Thoracic aorta (tissue), 2 donors: ENCODE data around the gene MOCS1. TPM values are rescaled to one million over a fixed set of nuclear protein-coding genes. Genes with fewer than 3 reads are reported as not detected.
"Not testable (repeated sequence)": the region's sequence is repeated elsewhere in the genome, so short reads cannot be mapped to it uniquely, and the experiment has no call there.

Experiments
- ATAC-seq: fragments of 150-250 bp; one replicate; pipeline ENCODE4 v1.8.0; 2017; ENCODE audit warnings: low read depth; ENCODE audit not compliant: insufficient number of reproducible peaks, low FRiP score
- DNase-seq: peaks from one replicate; pipeline ENCODE4 v3.0.0-alpha.2; 2020; ENCODE audit warnings: low spot score
- H3K27ac ChIP-seq, 2 donors: fragments of 200-600 bp; sonication (generic); 1 replicate in 1 of 2; 2 replicates in 1 of 2; pipeline ENCODE4 v1.5.1; 2016; ENCODE audit warnings: mild to moderate bottlenecking in 2 of 2, moderate library complexity in 2 of 2
- H3K27me3 ChIP-seq: fragments of 200-600 bp; sonication (generic); replicated peaks from 2 replicates; pipeline ENCODE4 v1.6.0; 2016; ENCODE audit warnings: mild to moderate bottlenecking; ENCODE audit not compliant: insufficient read depth
- H3K36me3 ChIP-seq: fragments of 200-600 bp; sonication (generic); one replicate; pipeline ENCODE4 v1.5.1; 2016
- H3K4me1 ChIP-seq, 2 donors: fragments of 200-600 bp; sonication (generic); 1 replicate in 1 of 2; 2 replicates in 1 of 2; pipeline versions ENCODE4 v1.5.1 to v1.6.0; 2016; ENCODE audit warnings: low read depth in 2 of 2, mild to moderate bottlenecking in 1 of 2; ENCODE audit not compliant: control insufficient read depth in 1 of 2
- H3K4me3 ChIP-seq: fragments of 200-600 bp; sonication (generic); 2 replicates; pipeline ENCODE4 v1.5.1; 2016; ENCODE audit warnings: mild to moderate bottlenecking
- H3K9me3 ChIP-seq: fragments of 200-600 bp; sonication (generic); 2 replicates; pipeline ENCODE4 v1.5.1; 2016
- CTCF ChIP-seq: fragments of 200-600 bp; sonication (generic); IDR thresholded peaks from one replicate; pipeline ENCODE4 v1.5.1; 2019; ENCODE audit warnings: antibody characterized with exemption
- total RNA-seq, 2 donors: library from RNA; depleted of rRNA; stranded (reverse); fragments of >200 nt; gene quantifications; one replicate each; pipeline versions ENCODE4 v1.1.0 to v1.2.3, GENCODE V29; 2016

MOCS1 gene
- total RNA-seq, 2 donors from 2014 or later, result 29.1 to 44.9 TPM

DNA sequence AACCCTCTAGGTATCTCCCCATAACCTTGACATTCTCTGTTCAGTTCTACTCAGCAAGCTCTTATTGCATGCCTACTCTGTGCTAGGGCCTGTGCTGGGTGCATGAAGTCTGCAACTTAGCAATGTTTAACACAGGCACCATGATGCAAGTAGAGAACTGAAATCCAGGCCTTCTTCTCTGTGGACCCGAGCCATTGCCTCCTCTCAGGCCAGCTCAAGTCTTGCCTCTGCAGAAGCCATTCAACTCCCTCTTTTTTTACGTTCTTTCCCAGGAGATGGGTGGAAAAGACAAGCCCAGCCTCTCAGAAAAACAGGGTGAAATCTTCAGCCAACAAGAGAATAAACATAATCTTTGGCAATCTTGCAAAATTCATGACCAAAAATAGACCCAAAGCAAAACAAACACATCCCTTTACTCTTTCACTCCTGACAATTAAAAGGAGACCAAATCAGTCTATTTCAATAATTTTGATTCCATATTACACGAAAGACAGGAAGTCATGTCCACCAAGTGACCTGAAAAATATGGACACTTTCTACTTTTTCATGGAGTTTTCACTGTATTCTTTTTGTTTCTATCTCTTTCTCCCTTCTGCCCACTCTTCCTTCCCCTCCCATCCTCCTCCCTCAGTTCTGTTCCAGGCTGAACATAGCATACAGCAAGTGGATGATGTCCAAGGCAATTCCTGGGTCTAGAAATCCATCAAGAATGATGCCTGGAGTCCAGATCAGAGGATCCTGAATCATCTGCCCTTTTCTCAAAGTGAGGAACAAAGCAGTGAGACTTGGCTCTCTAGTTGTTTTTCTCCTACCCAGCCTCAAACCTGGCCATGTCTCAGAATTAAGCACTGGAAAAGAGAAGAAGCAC is 45.4 kb upstream of the MOCS1 start:
- peak overlapping the region in 1 of 2 donors; percentile 40 for H3K27ac ChIP-seq
- TF ChIP-seq CTCF, result no peak
- no peak for DNase-seq

GRCh38 chr6:39978240-39978639 is 44.0 kb upstream of the MOCS1 start:
- no peak for TF ChIP-seq CTCF

More for the DNA sequence above, 45.4 kb upstream of the MOCS1 start:
- Histone ChIP-seq H3K4me3 (no peak overlapping the region), H3K9me3 (no peaks in the 10 kb centered on the region), H3K4me1 (peaks cover 15 to 35% of the 10 kb centered on the region in 2 donors), H3K27me3 (no peaks in the 10 kb centered on the region), H3K36me3 (no peaks in the 10 kb centered on the region)
- no peak for ATAC-seq

DNA sequence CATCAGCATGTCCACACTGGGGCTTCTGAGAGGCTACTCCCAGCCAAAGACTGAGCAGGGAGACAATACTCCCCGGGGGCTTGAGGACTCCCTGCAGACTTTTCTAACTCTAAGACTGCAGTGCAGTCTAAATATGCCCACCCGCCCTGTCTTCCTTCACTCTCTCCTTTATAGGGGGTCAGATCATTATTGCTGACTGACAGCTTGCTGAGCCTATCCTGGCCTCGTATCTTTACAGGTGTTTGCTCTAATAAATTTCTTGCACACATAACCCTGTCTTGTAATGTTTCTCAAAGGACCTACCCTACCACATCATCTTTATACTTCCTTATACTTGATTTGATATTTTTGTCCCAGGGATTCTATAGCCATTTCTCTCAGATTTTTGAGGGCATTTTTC is 39.4 kb upstream of the MOCS1 start:
- ATAC-seq, result no peak
- H3K4me3 ChIP-seq, result no peak overlapping the region
- no peaks in the 10 kb centered on the region for H3K36me3 ChIP-seq
- no peaks in the 10 kb centered on the region for H3K27me3 ChIP-seq
- no peak for TF ChIP-seq CTCF
- H3K27ac ChIP-seq, result no peak overlapping the region
- H3K4me1 ChIP-seq, result peaks cover 0 to 2% of the 10 kb centered on the region in 2 donors
- DNase-seq, result no peak
- no peaks in the 10 kb centered on the region for H3K9me3 ChIP-seq

More at GRCh38 chr6:39978240-39978639, 44.0 kb upstream of the MOCS1 start:
- H3K27ac ChIP-seq, result no peak overlapping the region
- H3K9me3 ChIP-seq, result no peaks in the 10 kb centered on the region
- DNase-seq (no peak), ATAC-seq (no peak)
- no peaks in the 10 kb centered on the region for H3K27me3 ChIP-seq
- H3K4me3 ChIP-seq, result no peak overlapping the region
- H3K4me1 ChIP-seq, result peaks cover 15 to 35% of the 10 kb centered on the region in 2 donors
- H3K36me3 ChIP-seq, result no peaks in the 10 kb centered on the region

DNA sequence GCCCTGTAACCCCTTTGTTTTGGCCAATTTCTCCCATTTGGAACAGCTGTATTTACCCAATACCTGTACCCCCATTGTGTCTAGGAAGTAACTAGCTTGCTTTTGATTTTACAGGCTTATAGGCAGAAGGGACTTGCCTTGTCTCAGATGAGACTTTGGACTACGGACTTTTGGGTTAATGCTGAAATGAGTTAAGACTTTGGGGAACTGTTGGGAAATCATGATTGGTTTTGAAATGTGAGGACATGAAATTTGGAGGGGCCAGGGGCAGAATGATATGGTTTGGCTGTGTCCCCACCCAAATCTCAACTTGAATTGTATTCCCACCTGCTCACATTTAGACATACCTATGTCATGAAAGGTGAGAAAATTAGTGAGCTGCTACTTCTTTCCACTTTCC is 38.5 kb upstream of the MOCS1 start:
- H3K4me1 ChIP-seq, ATAC-seq, H3K27me3 ChIP-seq, H3K27ac ChIP-seq, H3K36me3 ChIP-seq, H3K4me3 ChIP-seq, DNase-seq, H3K9me3 ChIP-seq: not testable (repeated sequence)

DNA sequence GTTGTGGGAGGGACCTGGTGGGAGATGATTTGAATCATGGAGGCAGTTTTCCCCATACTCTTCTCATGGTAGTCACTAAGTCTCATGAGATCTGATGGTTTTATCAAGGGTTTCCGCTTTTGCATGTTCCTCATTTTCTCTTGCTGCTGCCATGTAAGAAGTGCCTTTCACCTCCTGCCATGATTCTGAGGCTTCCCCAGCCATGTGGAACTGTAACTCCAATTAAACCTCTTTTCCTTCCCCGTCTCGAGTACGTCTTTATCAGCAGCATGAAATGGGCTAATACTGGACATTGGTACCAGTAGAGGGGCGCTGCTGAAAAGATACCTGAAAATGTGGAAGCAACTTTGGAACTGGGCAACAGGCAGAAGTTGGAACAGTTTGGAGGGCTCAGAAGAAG is 36.9 kb upstream of the MOCS1 start:
- DNase-seq, H3K4me1 ChIP-seq, H3K27me3 ChIP-seq, H3K36me3 ChIP-seq, ATAC-seq, H3K9me3 ChIP-seq, H3K27ac ChIP-seq, H3K4me3 ChIP-seq: not testable (repeated sequence)

- H3K27me3 ChIP-seq, result no peaks in the 10 kb centered on the region
- no peak for ATAC-seq
- H3K4me1 ChIP-seq, result no peaks in the 10 kb centered on the region
- no peak for DNase-seq
- no peak for TF ChIP-seq CTCF
- H3K9me3 ChIP-seq, result no peaks in the 10 kb centered on the region
- no peak overlapping the region for H3K4me3 ChIP-seq
- no peak overlapping the region for H3K27ac ChIP-seq
- H3K36me3 ChIP-seq, result no peaks in the 10 kb centered on the region
Measured at GRCh38 chr6:39965751-39966150, 31.5 kb upstream of the MOCS1 start.
